ENCODE data around the gene SLAMF1.
"Not testable (repeated sequence)": the region's sequence is repeated elsewhere in the genome, so short reads cannot be mapped to it uniquely, and the experiment has no call there.

The SLAMF1 gene

GRCh38 chr1:160565564-160565963 lies 81.3 kb downstream of the SLAMF1 start:
- H3K36me3 ChIP-seq (replicated peaks; ENCODE audit: insufficient read depth, low read length): no peaks in the 10 kb centered on the region
- no peak for DNase-seq
- H3K9me3 ChIP-seq (replicated peaks; ENCODE audit: insufficient read depth, low read length): no peaks in the 10 kb centered on the region
- TF ChIP-seq, protein P1, sequence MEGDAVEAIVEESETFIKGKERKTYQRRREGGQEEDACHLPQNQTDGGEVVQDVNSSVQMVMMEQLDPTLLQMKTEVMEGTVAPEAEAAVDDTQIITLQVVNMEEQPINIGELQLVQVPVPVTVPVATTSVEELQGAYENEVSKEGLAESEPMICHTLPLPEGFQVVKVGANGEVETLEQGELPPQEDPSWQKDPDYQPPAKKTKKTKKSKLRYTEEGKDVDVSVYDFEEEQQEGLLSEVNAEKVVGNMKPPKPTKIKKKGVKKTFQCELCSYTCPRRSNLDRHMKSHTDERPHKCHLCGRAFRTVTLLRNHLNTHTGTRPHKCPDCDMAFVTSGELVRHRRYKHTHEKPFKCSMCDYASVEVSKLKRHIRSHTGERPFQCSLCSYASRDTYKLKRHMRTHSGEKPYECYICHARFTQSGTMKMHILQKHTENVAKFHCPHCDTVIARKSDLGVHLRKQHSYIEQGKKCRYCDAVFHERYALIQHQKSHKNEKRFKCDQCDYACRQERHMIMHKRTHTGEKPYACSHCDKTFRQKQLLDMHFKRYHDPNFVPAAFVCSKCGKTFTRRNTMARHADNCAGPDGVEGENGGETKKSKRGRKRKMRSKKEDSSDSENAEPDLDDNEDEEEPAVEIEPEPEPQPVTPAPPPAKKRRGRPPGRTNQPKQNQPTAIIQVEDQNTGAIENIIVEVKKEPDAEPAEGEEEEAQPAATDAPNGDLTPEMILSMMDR (IDR thresholded peaks at IDR 0.05; ENCODE audit: low read length): no peak
- TF ChIP-seq EZH2 (optimal IDR thresholded peaks at IDR 0.05; ENCODE audit: low read depth, low read length) (no peak), EZH2phosphoT487 (IDR thresholded peaks at IDR 0.05; ENCODE audit: low read length) (no peak)
- H3K79me2 ChIP-seq (ENCODE audit: low read length): no peaks in the 10 kb centered on the region
- no peaks in the 10 kb centered on the region for H3K4me1 ChIP-seq (ENCODE audit: low read length)
- no peaks in the 10 kb centered on the region for H4K20me1 ChIP-seq (ENCODE audit: insufficient read depth, low read length)
- H3F3A ChIP-seq (ENCODE audit: insufficient read depth, low read length): no peaks in the 10 kb centered on the region
- H3K4me2 ChIP-seq (ENCODE audit: low read depth, low read length): no peak overlapping the region
- no peak overlapping the region for H3K9ac ChIP-seq (ENCODE audit: low read length)
- no peak overlapping the region for H2AFZ ChIP-seq (ENCODE audit: low read length)
- no peak overlapping the region for H3K27ac ChIP-seq (ENCODE audit: low read length)
- H3K9me2 ChIP-seq (replicated peaks; ENCODE audit: insufficient read depth, low read length): no peaks in the 10 kb centered on the region
- no peak overlapping the region for H3K4me3 ChIP-seq (ENCODE audit: low read length)
- H3K27me3 ChIP-seq (replicated peaks; ENCODE audit: insufficient read depth, low read length): no peaks in the 10 kb centered on the region

GRCh38 chr1:160563230-160563629 lies 83.6 kb downstream of the SLAMF1 start:
- H3K9ac ChIP-seq (ENCODE audit: low read length); H3K4me2 ChIP-seq (ENCODE audit: low read depth, low read length); H3K27ac ChIP-seq (ENCODE audit: low read length); H3K79me2 ChIP-seq (ENCODE audit: low read length); H2AFZ ChIP-seq (ENCODE audit: low read length); H3K9me2 ChIP-seq (replicated peaks; ENCODE audit: insufficient read depth, low read length); H3K9me3 ChIP-seq (replicated peaks; ENCODE audit: insufficient read depth, low read length); H3K4me3 ChIP-seq (ENCODE audit: low read length); H3K4me1 ChIP-seq (ENCODE audit: low read length); H3K27me3 ChIP-seq (replicated peaks; ENCODE audit: insufficient read depth, low read length); H3F3A ChIP-seq (ENCODE audit: insufficient read depth, low read length); H3K36me3 ChIP-seq (replicated peaks; ENCODE audit: insufficient read depth, low read length); H4K20me1 ChIP-seq (ENCODE audit: insufficient read depth, low read length); DNase-seq: not testable (repeated sequence)

GRCh38 chr1:160562745-160563144 lies 84.1 kb downstream of the SLAMF1 start:
- H3K79me2 ChIP-seq (ENCODE audit: low read length); H3K9me3 ChIP-seq (replicated peaks; ENCODE audit: insufficient read depth, low read length); H3K36me3 ChIP-seq (replicated peaks; ENCODE audit: insufficient read depth, low read length); H2AFZ ChIP-seq (ENCODE audit: low read length); H3K4me1 ChIP-seq (ENCODE audit: low read length); H3K4me2 ChIP-seq (ENCODE audit: low read depth, low read length); H3K4me3 ChIP-seq (ENCODE audit: low read length); H4K20me1 ChIP-seq (ENCODE audit: insufficient read depth, low read length); H3K27ac ChIP-seq (ENCODE audit: low read length); H3F3A ChIP-seq (ENCODE audit: insufficient read depth, low read length); H3K9ac ChIP-seq (ENCODE audit: low read length); H3K9me2 ChIP-seq (replicated peaks; ENCODE audit: insufficient read depth, low read length); H3K27me3 ChIP-seq (replicated peaks; ENCODE audit: insufficient read depth, low read length): not testable (repeated sequence)
- DNase-seq: peak; percentile 3

DNA sequence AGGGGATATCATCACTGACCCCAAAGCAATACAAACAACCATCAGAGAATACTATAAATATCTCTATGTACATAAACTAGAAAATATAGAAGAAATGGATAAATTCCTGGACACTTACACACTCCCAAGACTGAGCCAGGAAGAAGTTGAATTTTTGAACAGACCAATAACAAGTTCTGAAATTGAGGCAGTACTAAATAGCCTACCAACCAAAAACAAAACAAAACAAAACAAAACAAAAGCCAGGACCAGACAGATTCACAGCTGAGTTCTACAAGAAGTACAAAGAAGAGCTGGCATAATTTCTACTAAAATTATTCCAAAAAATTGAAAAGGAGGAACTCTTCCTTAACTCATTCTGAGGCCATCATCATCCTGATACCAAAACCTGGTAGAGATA lies 86.0 kb downstream of the SLAMF1 start:
- Histone ChIP-seq H3F3A (ENCODE audit: insufficient read depth, low read length) (no peaks in the 10 kb centered on the region), H3K79me2 (ENCODE audit: low read length) (no peaks in the 10 kb centered on the region), H3K9me3 (replicated peaks; ENCODE audit: insufficient read depth, low read length) (no peaks in the 10 kb centered on the region), H3K27ac (ENCODE audit: low read length) (no peak overlapping the region), H3K9me2 (replicated peaks; ENCODE audit: insufficient read depth, low read length) (no peaks in the 10 kb centered on the region), H3K4me2 (ENCODE audit: low read depth, low read length) (no peak overlapping the region), H3K9ac (ENCODE audit: low read length) (no peak overlapping the region), H3K4me3 (ENCODE audit: low read length) (no peak overlapping the region), H3K4me1 (ENCODE audit: low read length) (no peaks in the 10 kb centered on the region), H3K36me3 (replicated peaks; ENCODE audit: insufficient read depth, low read length) (no peaks in the 10 kb centered on the region), H3K27me3 (replicated peaks; ENCODE audit: insufficient read depth, low read length) (no peaks in the 10 kb centered on the region), H4K20me1 (ENCODE audit: insufficient read depth, low read length) (no peaks in the 10 kb centered on the region), H2AFZ (ENCODE audit: low read length) (no peak overlapping the region)
- DNase-seq: no peak
- TF ChIP-seq EZH2 (optimal IDR thresholded peaks at IDR 0.05; ENCODE audit: low read depth, low read length): no peak
- no peak for TF ChIP-seq EZH2phosphoT487 (IDR thresholded peaks at IDR 0.05; ENCODE audit: low read length)
- TF ChIP-seq, protein P1 (IDR thresholded peaks at IDR 0.05; ENCODE audit: low read length): no peak

Data from MM.1S (cell line).